Ovary (tissue), 3 donors: ENCODE results near the gene OR2Y1.
"Not testable (repeated sequence)": the region's sequence is repeated elsewhere in the genome, so short reads cannot be mapped to it uniquely, and the experiment has no call there.

Experiments used
- POLR2A ChIP-seq: fragments of 450-650 bp; IDR thresholded peaks from one replicate; pipeline ENCODE4 v1.6.1; 2017; ENCODE audit warnings: antibody characterized with exemption, mild to moderate bottlenecking, moderate library complexity
- TF ChIP-seq, protein P1 (sequence below), 3 donors: fragments of 450-650 bp in 2 of 3; fragments of 200-600 bp in 1 of 3; IDR thresholded peaks; one replicate each; pipeline versions ENCODE4 v1.5.1 to v1.8.0; 2016 to 2022; ENCODE audit warnings: antibody characterized with exemption in 3 of 3, mild to moderate bottlenecking in 1 of 3
- donor health status: DM: no; HTN: no; CAD: no.

DNA sequence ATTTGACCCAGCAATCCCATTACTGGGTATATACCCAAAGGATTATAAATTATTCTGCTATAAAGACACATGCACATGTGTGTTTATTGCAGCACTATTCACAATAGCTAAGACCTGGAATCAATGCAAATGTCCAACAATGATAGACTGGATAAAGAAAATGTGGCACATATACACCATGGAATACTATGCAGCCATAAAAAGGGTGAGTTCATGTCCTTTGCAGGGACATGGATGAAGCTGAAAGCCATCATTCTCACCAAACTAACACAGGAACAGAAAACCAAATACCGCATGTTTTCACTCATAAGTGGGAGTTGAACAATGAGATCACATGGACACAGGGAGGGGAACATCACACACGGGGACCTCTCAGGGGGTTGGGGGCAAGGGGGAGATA, 36.5 kb downstream of the OR2Y1 start:
- not testable (repeated sequence) for TF ChIP-seq POLR2A
- TF ChIP-seq, protein P1, sequence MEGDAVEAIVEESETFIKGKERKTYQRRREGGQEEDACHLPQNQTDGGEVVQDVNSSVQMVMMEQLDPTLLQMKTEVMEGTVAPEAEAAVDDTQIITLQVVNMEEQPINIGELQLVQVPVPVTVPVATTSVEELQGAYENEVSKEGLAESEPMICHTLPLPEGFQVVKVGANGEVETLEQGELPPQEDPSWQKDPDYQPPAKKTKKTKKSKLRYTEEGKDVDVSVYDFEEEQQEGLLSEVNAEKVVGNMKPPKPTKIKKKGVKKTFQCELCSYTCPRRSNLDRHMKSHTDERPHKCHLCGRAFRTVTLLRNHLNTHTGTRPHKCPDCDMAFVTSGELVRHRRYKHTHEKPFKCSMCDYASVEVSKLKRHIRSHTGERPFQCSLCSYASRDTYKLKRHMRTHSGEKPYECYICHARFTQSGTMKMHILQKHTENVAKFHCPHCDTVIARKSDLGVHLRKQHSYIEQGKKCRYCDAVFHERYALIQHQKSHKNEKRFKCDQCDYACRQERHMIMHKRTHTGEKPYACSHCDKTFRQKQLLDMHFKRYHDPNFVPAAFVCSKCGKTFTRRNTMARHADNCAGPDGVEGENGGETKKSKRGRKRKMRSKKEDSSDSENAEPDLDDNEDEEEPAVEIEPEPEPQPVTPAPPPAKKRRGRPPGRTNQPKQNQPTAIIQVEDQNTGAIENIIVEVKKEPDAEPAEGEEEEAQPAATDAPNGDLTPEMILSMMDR (IDR thresholded peaks at IDR 0.05), result not testable (repeated sequence)
